ENCODE results near the gene KIF3C.

The KIF3C gene

DNA sequence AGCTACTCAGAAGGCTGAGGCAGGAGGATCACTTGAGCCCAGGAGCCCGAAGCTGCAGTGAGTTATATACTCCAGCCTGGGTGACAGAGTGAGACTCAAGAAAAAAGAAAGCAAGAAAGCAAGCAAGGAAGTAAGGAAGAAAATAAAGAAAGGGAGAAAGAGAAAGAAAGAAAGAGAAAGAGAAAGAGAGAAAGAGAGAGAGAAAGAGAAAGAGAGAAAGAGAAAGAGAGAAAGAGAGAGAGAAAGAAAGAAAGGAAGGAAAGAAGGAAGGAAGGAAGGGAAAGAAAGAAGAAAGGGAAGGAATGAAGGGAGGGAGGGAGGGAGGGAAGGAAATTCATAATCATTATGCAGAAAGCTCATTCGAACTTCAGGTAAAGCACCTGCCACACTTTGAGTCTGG, 33.9 kb downstream of the KIF3C start:
- H3K4me3 ChIP-seq (ENCODE audit: low read depth, low read length) = no peak overlapping the region
- H3K27ac ChIP-seq (ENCODE audit: extremely low read depth, low read depth, low read length) = no peak overlapping the region
- CTCF ChIA-PET = interaction anchor here (0.6 to 7.7 kb wide), 4 partner anchors 43 to 230 kb away, joined by 3 to 70 read pairs (median 5); no protein-coding TSS in a partner anchor
- TF ChIP-seq PRDM1 (tag by site-specific recombination; IDR thresholded peaks at IDR 0.05) = peak; percentile 93
- peak; percentile 62 for TF ChIP-seq ZNF366 (tag by site-specific recombination; conservative IDR thresholded peaks at IDR 0.05)
- TF ChIP-seq ZNF544 (tag by site-specific recombination; IDR thresholded peaks at IDR 0.05) = no peak
- no peak for TF ChIP-seq ZNF121 (tag by site-specific recombination; IDR thresholded peaks at IDR 0.05)
- TF ChIP-seq OVOL3 (tag by site-specific recombination; IDR thresholded peaks at IDR 0.05) = no peak
- TF ChIP-seq SP3 (tag by site-specific recombination; IDR thresholded peaks at IDR 0.05) = no peak
- H3K9me3 ChIP-seq (ENCODE audit: control insufficient read depth, insufficient read depth, low read depth, low read length) = no peaks in the 10 kb centered on the region
- no peaks in the 10 kb centered on the region; a peak in 1 of 3 replicates for H3K36me3 ChIP-seq (ENCODE audit: control insufficient read depth in 2 of 2, insufficient read depth in 1 of 2, low read length in 2 of 2)
- POLR2A ChIA-PET = no interaction called here
- H3K4me1 ChIP-seq (ENCODE audit: control insufficient read depth, insufficient read depth, low read length) = no peaks in the 10 kb centered on the region

DNA sequence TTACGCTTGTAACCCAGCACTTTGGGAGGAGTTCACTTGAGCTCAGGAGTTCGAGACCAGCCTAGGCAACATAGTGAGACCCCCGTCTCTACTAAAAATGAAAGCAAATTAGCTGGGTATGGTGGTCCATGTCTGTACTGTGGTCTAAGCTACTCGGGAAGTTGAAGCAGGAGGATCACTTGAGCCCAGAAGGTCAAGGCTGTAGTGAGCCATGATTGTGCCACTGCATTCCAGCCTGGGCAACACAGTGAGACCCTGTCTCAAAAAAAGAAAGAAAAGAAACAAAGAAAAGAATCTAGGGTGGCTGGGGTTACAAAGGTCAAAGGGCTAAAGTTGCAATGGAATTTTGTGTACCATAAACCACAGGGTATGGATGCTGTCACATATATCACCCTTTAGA, 41.3 kb downstream of the KIF3C start:
- no peak overlapping the region for H3K27ac ChIP-seq (ENCODE audit: extremely low read depth, low read depth, low read length)
- TF ChIP-seq, protein P1, sequence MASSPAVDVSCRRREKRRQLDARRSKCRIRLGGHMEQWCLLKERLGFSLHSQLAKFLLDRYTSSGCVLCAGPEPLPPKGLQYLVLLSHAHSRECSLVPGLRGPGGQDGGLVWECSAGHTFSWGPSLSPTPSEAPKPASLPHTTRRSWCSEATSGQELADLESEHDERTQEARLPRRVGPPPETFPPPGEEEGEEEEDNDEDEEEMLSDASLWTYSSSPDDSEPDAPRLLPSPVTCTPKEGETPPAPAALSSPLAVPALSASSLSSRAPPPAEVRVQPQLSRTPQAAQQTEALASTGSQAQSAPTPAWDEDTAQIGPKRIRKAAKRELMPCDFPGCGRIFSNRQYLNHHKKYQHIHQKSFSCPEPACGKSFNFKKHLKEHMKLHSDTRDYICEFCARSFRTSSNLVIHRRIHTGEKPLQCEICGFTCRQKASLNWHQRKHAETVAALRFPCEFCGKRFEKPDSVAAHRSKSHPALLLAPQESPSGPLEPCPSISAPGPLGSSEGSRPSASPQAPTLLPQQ (tag by site-specific recombination; IDR thresholded peaks at IDR 0.05) = no peak
- no peak for TF ChIP-seq ZBTB20 (tag by site-specific recombination; IDR thresholded peaks at IDR 0.05)
- no peak for TF ChIP-seq GFI1B (tag by site-specific recombination; IDR thresholded peaks at IDR 0.05)
- TF ChIP-seq ZBTB7A (tag by site-specific recombination; IDR thresholded peaks at IDR 0.05; ENCODE audit: low read depth) = no peak
- 0 out of 2 replicates have a peak, but pooled peaks have one; percentile 17 for TF ChIP-seq ZNF121 (tag by site-specific recombination; IDR thresholded peaks at IDR 0.05)
- TF ChIP-seq ZNF433 (tag by site-specific recombination; IDR thresholded peaks at IDR 0.05; ENCODE audit: low read depth) = no peak
- TF ChIP-seq KLF7 (tag by site-specific recombination; IDR thresholded peaks at IDR 0.05; ENCODE audit: borderline replicate concordance) = no peak
- no peak for TF ChIP-seq ZNF837 (tag by site-specific recombination; IDR thresholded peaks at IDR 0.05)
- no peak for TF ChIP-seq SP2 (tag by site-specific recombination; IDR thresholded peaks at IDR 0.05)
- peaks cover 11% of the 10 kb centered on the region for H3K4me1 ChIP-seq (ENCODE audit: control insufficient read depth, insufficient read depth, low read length)
- H3K4me3 ChIP-seq (ENCODE audit: low read depth, low read length) = no peak overlapping the region
- ChIA-PET POLR2A (no interaction called here), CTCF (interaction anchor here (1.1 kb wide), 1 partner anchor 9 kb away, joined by 6 read pairs; no protein-coding TSS in a partner anchor)
- no peaks in the 10 kb centered on the region for H3K9me3 ChIP-seq (ENCODE audit: control insufficient read depth, insufficient read depth, low read depth, low read length)
- H3K36me3 ChIP-seq (ENCODE audit: control insufficient read depth in 2 of 2, insufficient read depth in 1 of 2, low read length in 2 of 2) = peaks cover 0 to 4% of the 10 kb centered on the region in 2 experiments; a peak in 2 of 3 replicates

DNA sequence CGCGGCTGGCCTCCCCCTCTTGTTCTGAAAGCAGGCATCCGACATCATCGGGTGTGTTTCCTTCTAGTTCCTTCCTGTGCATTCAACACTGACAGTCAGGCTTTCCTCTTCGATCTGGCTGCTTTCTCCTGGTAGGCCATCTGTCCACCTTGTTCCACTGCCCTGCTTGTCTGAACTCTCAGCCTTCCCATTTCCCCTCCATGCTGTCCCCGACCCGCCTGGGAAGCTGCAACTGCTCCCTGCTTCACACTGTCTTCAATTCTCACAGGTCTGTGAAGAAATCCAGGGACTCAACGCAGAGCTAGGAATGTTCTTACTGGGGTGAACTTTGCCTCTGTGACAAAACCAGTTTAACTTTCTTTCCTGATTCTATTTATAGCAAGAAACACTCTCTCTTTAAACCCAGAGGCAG, 43.0 kb downstream of the KIF3C start:
- no peak for TF ChIP-seq KLF7 (tag by site-specific recombination; IDR thresholded peaks at IDR 0.05; ENCODE audit: borderline replicate concordance)
- no peak for TF ChIP-seq KLF1 (tag by site-specific recombination; IDR thresholded peaks at IDR 0.05)
- no peak for TF ChIP-seq ZNF701 (tag by site-specific recombination; IDR thresholded peaks at IDR 0.05)
- no peak for TF ChIP-seq ZNF221 (tag by site-specific recombination; IDR thresholded peaks at IDR 0.05; ENCODE audit: borderline replicate concordance)
- TF ChIP-seq ZIC2 (tag by site-specific recombination; IDR thresholded peaks at IDR 0.05) = no peak
- no peak for TF ChIP-seq ZNF585B (tag by site-specific recombination; IDR thresholded peaks at IDR 0.05)
- no peak for TF ChIP-seq ZNF341 (tag by site-specific recombination; IDR thresholded peaks at IDR 0.05; ENCODE audit: low read depth)
- TF ChIP-seq ZNF404 (tag by site-specific recombination; IDR thresholded peaks at IDR 0.05) = no peak
- no peak for TF ChIP-seq SCRT1 (tag by site-specific recombination; IDR thresholded peaks at IDR 0.05; ENCODE audit: borderline replicate concordance)
- TF ChIP-seq ZNF146 (tag by site-specific recombination; IDR thresholded peaks at IDR 0.05) = no peak
- TF ChIP-seq, protein P2, sequence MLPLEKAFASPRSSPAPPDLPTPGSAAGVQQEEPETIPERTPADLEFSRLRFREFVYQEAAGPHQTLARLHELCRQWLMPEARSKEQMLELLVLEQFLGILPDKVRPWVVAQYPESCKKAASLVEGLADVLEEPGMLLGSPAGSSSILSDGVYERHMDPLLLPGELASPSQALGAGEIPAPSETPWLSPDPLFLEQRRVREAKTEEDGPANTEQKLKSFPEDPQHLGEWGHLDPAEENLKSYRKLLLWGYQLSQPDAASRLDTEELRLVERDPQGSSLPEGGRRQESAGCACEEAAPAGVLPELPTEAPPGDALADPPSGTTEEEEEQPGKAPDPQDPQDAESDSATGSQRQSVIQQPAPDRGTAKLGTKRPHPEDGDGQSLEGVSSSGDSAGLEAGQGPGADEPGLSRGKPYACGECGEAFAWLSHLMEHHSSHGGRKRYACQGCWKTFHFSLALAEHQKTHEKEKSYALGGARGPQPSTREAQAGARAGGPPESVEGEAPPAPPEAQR (tag by site-specific recombination; IDR thresholded peaks at IDR 0.05) = no peak
- TF ChIP-seq, protein P3, sequence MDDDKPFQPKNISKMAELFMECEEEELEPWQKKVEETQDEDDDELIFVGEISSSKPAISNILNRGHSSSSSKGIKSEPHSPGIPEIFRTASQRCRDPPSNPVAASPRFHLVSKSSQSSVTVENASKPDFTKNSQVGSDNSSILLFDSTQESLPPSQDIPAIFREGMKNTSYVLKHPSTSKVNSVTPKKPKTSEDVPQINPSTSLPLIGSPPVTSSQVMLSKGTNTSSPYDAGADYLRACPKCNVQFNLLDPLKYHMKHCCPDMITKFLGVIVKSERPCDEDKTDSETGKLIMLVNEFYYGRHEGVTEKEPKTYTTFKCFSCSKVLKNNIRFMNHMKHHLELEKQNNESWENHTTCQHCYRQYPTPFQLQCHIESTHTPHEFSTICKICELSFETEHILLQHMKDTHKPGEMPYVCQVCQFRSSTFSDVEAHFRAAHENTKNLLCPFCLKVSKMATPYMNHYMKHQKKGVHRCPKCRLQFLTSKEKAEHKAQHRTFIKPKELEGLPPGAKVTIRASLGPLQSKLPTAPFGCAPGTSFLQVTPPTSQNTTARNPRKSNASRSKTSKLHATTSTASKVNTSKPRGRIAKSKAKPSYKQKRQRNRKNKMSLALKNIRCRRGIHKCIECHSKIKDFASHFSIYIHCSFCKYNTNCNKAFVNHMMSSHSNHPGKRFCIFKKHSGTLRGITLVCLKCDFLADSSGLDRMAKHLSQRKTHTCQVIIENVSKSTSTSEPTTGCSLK (tag by site-specific recombination; IDR thresholded peaks at IDR 0.05) = no peak
- no peak for TF ChIP-seq ZNF514 (tag by site-specific recombination; IDR thresholded peaks at IDR 0.05)
- Histone ChIP-seq H3K4me1 (ENCODE audit: control insufficient read depth, insufficient read depth, low read length) (peaks cover 11% of the 10 kb centered on the region), H3K36me3 (ENCODE audit: control insufficient read depth in 2 of 2, insufficient read depth in 1 of 2, low read length in 2 of 2) (peaks cover 0 to 4% of the 10 kb centered on the region in 2 experiments; a peak in 2 of 3 replicates), H3K9me3 (ENCODE audit: control insufficient read depth, insufficient read depth, low read depth, low read length) (no peaks in the 10 kb centered on the region), H3K27ac (ENCODE audit: extremely low read depth, low read depth, low read length) (no peak overlapping the region), H3K4me3 (ENCODE audit: low read depth, low read length) (no peak overlapping the region)
- CTCF ChIA-PET = no interaction called here
- POLR2A ChIA-PET = no interaction called here

Data from HEK293 (cell line).